ENCODE results near the gene LRRC71. TPM values are rescaled to one million over a fixed set of nuclear protein-coding genes. Genes with fewer than 3 reads are reported as not detected.

The LRRC71 gene
- total RNA-seq, 4 donors from 2014 or later = 1.2 TPM; not detected in 3

- intact Hi-C loops (cut with DNase I; ENCODE audit: low total_unique reads) (no loop called here), in situ Hi-C loops (cut with MboI; ENCODE audit: low pct_ligation_motif_present in 1 of 4, low pct_unique_long_range_greater_than_20kb in 1 of 4, low sequenced_read_pairs in 3 of 4) (no loop called here)
- H3K27me3 ChIP-seq = peaks cover 27% of the 10 kb centered on the region
- H3K36me3 ChIP-seq = no peaks in the 10 kb centered on the region
- H3K27ac ChIP-seq = no peak overlapping the region
- WGBS, 2 donors (ENCODE audit: low coverage in 1 of 2) = 71 to 74% methylated on average over 6 of the region's 6 CpGs
- no peaks in the 10 kb centered on the region for H3K9me3 ChIP-seq
- H3K4me3 ChIP-seq = no peak overlapping the region
- peaks cover 0 to 7% (median 4%) of the 10 kb centered on the region in 4 donors for H3K4me1 ChIP-seq
- TF ChIP-seq POLR2AphosphoS5 (IDR thresholded peaks at IDR 0.05) (no peak), EP300 (IDR thresholded peaks at IDR 0.05; ENCODE audit: low read depth) (no peak), POLR2A (IDR thresholded peaks at IDR 0.05) (no peak), CTCF (IDR thresholded peaks at IDR 0.05) (no peak)
- no peak for DNase-seq
Observed at GRCh38 chr1:156911577-156912298, 8.7 kb upstream of the LRRC71 start.

- no peaks in the 10 kb centered on the region for H3K9me3 ChIP-seq
- WGBS, 2 donors (ENCODE audit: low coverage in 1 of 2) = 85% methylated on average over 2 of the region's 2 CpGs; no CpG with 5 or more reads in 1 of the 2 donors
- no peak overlapping the region for H3K27ac ChIP-seq
- H3K4me1 ChIP-seq = peaks cover 0 to 7% (median 4%) of the 10 kb centered on the region in 4 donors
- intact Hi-C loops (cut with DNase I; ENCODE audit: low total_unique reads) = no loop called here
- no peak for TF ChIP-seq POLR2AphosphoS5 (IDR thresholded peaks at IDR 0.05)
- no peak for TF ChIP-seq EP300 (IDR thresholded peaks at IDR 0.05; ENCODE audit: low read depth)
- no peak for TF ChIP-seq POLR2A (IDR thresholded peaks at IDR 0.05)
- no peak for TF ChIP-seq CTCF (IDR thresholded peaks at IDR 0.05)
- no peak for DNase-seq
- H3K27me3 ChIP-seq = peaks cover 26% of the 10 kb centered on the region
- in situ Hi-C loops (cut with MboI; ENCODE audit: low pct_ligation_motif_present in 1 of 4, low pct_unique_long_range_greater_than_20kb in 1 of 4, low sequenced_read_pairs in 3 of 4) = no loop called here
- H3K36me3 ChIP-seq = no peaks in the 10 kb centered on the region
- no peak overlapping the region for H3K4me3 ChIP-seq
Observed at GRCh38 chr1:156912310-156912709, 8.1 kb upstream of the LRRC71 start.

- no peaks in the 10 kb centered on the region for H3K9me3 ChIP-seq
- H3K4me3 ChIP-seq = no peak overlapping the region
- H3K4me1 ChIP-seq = peaks cover 0 to 7% (median 4%) of the 10 kb centered on the region in 4 donors
- no peak for DNase-seq
- no peaks in the 10 kb centered on the region for H3K36me3 ChIP-seq
- TF ChIP-seq POLR2A (IDR thresholded peaks at IDR 0.05) (no peak), EP300 (IDR thresholded peaks at IDR 0.05; ENCODE audit: low read depth) (no peak)
- peaks cover 26% of the 10 kb centered on the region for H3K27me3 ChIP-seq
- in situ Hi-C loops (cut with MboI; ENCODE audit: low pct_ligation_motif_present in 1 of 4, low pct_unique_long_range_greater_than_20kb in 1 of 4, low sequenced_read_pairs in 3 of 4) = no loop called here
- intact Hi-C loops (cut with DNase I; ENCODE audit: low total_unique reads) = no loop called here
- no peak overlapping the region for H3K27ac ChIP-seq
- WGBS, 2 donors (ENCODE audit: low coverage in 1 of 2) = 78% methylated on average over 21 of the region's 24 CpGs; no CpG with 5 or more reads in 1 of the 2 donors
Observed at GRCh38 chr1:156912861-156913808, 7.3 kb upstream of the LRRC71 start.

- Histone ChIP-seq H3K9me3 (no peaks in the 10 kb centered on the region), H3K27ac (no peak overlapping the region), H3K36me3 (no peaks in the 10 kb centered on the region), H3K27me3 (peaks cover 23% of the 10 kb centered on the region), H3K4me1 (peaks cover 0 to 7% (median 4%) of the 10 kb centered on the region in 4 donors), H3K4me3 (no peak overlapping the region)
- no peak for DNase-seq
- in situ Hi-C loops (cut with MboI; ENCODE audit: low pct_ligation_motif_present in 1 of 4, low pct_unique_long_range_greater_than_20kb in 1 of 4, low sequenced_read_pairs in 3 of 4) = no loop called here
- intact Hi-C loops (cut with DNase I; ENCODE audit: low total_unique reads) = no loop called here
- TF ChIP-seq EP300 (IDR thresholded peaks at IDR 0.05; ENCODE audit: low read depth) (no peak), POLR2AphosphoS5 (IDR thresholded peaks at IDR 0.05) (no peak), CTCF (IDR thresholded peaks at IDR 0.05) (no peak), POLR2A (IDR thresholded peaks at IDR 0.05) (no peak)
- 89 to 98% methylated on average over 6 to 11 of the region's 13 CpGs for WGBS, 2 donors (ENCODE audit: low coverage in 1 of 2)
Observed at GRCh38 chr1:156913809-156914387, 6.5 kb upstream of the LRRC71 start.
